ENCODE measurements around the gene GGACT.

- no peak for TF ChIP-seq TAF1 (IDR thresholded peaks at IDR 0.05; ENCODE audit: borderline replicate concordance, insufficient read depth, low read length)
- TF ChIP-seq REST (IDR thresholded peaks at IDR 0.05; ENCODE audit: insufficient read depth in 1 of 2, low read depth in 2 of 2, low read length in 2 of 2), result no peak
- TF ChIP-seq POLR2AphosphoS5 (IDR thresholded peaks at IDR 0.05; ENCODE audit: low read depth, low read length), result no peak
- TF ChIP-seq SIN3A (IDR thresholded peaks at IDR 0.05; ENCODE audit: borderline replicate concordance, insufficient read depth, low read length), result no peak
Measured at GRCh38 chr13:100506600-100507422, 81.8 kb downstream of the GGACT start.
